ENCODE data around the gene IQCH. TPM values are rescaled to one million over a fixed set of nuclear protein-coding genes. Genes with fewer than 3 reads are reported as not detected.

The IQCH gene
- total and polyA plus RNA-seq, 7 donors = 0.36 to 3.8 (median 1.4) TPM

DNA sequence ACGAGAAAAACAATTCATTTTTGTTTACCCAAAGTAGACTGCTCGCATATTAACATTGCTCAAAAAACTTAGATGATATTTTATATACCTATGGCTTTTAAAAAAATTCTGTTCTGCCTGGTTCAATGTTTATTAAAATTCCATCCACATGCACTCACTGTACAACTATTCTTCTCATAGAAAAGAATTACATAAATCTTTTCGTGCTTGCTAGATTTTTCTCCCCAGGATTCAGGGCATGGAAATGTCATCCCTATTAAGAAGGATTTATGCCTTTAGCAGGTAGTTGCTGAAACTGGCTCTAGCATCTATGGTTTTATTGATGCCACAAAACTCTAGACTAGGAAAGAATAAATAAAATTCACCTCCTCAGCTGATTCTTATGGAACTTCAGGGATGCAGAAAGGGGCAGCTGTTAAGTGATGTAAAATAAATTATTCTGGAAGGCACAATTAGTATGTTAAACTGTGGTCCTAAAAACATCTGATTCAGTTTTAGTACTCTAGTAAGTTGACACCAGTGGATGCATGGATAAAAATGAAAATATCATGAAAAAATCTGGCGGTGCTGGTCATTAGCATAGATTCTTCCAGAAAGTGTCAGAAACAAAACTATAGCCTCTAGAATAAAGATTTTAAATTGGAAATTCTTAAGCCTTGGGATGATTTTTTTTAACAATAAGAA is 41.8 kb upstream of the IQCH start:
- Histone ChIP-seq H3K9me3 (no peaks in the 10 kb centered on the region), H3K4me1 (peaks cover 0 to 6% (median under 1%) of the 10 kb centered on the region in 4 donors), H3K27ac (no peak overlapping the region), H3K36me3 (peaks cover 0 to 14% (median 2%) of the 10 kb centered on the region in 4 donors), H3K4me3 (no peak overlapping the region), H3K27me3 (no peaks in the 10 kb centered on the region)
- no peak for DNase-seq
- intact Hi-C loops (cut with DNase I) = no loop called here
- 93 to 98% methylated on average over 4 of the region's 4 CpGs for WGBS, 2 donors
- no peak for TF ChIP-seq EP300 (IDR thresholded peaks at IDR 0.05)
- TF ChIP-seq POLR2A (IDR thresholded peaks at IDR 0.05) = no peak
- TF ChIP-seq POLR2AphosphoS5 (IDR thresholded peaks at IDR 0.05) = no peak
- TF ChIP-seq, protein P1, sequence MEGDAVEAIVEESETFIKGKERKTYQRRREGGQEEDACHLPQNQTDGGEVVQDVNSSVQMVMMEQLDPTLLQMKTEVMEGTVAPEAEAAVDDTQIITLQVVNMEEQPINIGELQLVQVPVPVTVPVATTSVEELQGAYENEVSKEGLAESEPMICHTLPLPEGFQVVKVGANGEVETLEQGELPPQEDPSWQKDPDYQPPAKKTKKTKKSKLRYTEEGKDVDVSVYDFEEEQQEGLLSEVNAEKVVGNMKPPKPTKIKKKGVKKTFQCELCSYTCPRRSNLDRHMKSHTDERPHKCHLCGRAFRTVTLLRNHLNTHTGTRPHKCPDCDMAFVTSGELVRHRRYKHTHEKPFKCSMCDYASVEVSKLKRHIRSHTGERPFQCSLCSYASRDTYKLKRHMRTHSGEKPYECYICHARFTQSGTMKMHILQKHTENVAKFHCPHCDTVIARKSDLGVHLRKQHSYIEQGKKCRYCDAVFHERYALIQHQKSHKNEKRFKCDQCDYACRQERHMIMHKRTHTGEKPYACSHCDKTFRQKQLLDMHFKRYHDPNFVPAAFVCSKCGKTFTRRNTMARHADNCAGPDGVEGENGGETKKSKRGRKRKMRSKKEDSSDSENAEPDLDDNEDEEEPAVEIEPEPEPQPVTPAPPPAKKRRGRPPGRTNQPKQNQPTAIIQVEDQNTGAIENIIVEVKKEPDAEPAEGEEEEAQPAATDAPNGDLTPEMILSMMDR (IDR thresholded peaks at IDR 0.05) = no peak

DNA sequence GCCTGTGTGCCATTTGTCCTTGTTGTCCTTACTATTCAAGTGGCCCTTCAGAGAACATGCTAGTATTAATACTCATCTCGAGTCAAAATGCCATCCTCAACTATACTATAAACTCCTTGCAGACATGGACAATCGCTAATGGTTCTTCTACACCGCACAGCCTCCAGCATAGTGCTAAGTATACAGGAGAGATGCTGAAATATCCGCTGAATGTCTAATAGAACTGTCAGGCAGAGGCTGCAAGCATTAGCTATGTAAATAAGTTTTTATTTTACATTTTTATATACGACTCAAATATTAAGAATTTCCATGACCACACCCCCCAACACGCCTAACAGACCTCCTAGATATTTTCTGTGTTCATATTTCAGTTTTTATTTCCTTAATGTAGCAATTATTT is 39.5 kb upstream of the IQCH start:
- Histone ChIP-seq H3K27me3 (no peaks in the 10 kb centered on the region), H3K36me3 (no peaks in the 10 kb centered on the region), H3K4me1 (peaks cover 0 to 6% (median 0%) of the 10 kb centered on the region in 4 donors), H3K27ac (no peak overlapping the region), H3K4me3 (no peak overlapping the region), H3K9me3 (no peaks in the 10 kb centered on the region)
- TF ChIP-seq POLR2AphosphoS5 (IDR thresholded peaks at IDR 0.05) (no peak), EP300 (IDR thresholded peaks at IDR 0.05) (no peak), POLR2A (IDR thresholded peaks at IDR 0.05) (no peak)
- TF ChIP-seq, protein P1 (IDR thresholded peaks at IDR 0.05) = no peak
- intact Hi-C loops (cut with DNase I) = no loop called here
- WGBS, 2 donors = 84 to 86% methylated on average over 6 of the region's 6 CpGs
- no peak for DNase-seq

DNA sequence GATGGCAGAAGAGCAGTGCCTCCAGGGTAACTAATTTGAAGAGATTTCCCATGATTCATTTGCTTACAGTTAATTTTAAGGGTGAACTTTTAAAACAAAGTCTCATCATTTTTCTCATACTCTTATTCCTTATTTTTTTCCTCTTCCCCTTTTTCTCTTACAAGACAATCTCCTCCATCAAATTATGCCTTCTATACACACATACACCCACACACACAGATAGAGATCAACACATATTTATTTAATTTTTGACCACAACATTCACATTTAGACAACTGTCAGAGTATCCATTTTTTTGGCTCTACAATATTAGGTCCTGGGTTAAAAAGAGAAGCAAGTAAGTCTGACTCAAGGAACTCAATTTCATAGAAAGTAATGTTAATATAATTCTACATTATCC is 37.7 kb upstream of the IQCH start:
- DNase-seq = no peak
- H3K9me3 ChIP-seq = no peaks in the 10 kb centered on the region
- no peak for TF ChIP-seq POLR2A (IDR thresholded peaks at IDR 0.05)
- no peak for TF ChIP-seq POLR2AphosphoS5 (IDR thresholded peaks at IDR 0.05)
- no peak for TF ChIP-seq EP300 (IDR thresholded peaks at IDR 0.05)
- TF ChIP-seq, protein P1 (IDR thresholded peaks at IDR 0.05) = no peak
- no peak overlapping the region for H3K27ac ChIP-seq
- intact Hi-C loops (cut with DNase I) = no loop called here
- no peaks in the 10 kb centered on the region for H3K36me3 ChIP-seq
- no peaks in the 10 kb centered on the region for H3K27me3 ChIP-seq
- H3K4me1 ChIP-seq = peaks cover 0 to 6% (median 0%) of the 10 kb centered on the region in 4 donors
- no peak overlapping the region for H3K4me3 ChIP-seq

DNA sequence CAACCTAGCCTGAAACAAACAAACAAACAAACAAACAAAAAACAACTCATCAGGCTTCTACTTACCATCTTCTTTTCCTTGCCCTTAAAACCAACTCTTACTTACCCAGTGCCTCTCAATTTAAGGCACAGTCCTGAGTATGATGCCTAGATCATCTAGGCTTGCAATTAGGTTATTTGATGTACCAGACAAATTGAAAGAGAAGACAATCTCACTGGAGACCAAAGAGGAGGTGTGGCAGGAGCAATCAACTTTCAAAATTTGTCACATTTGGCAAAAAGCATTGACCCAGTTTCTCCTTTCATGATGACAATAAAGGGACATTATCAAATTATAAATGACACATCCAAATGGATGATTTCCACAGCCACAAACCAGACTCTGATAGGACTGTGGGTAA is 36.2 kb upstream of the IQCH start:
- intact Hi-C loops (cut with DNase I) = no loop called here
- H3K9me3 ChIP-seq = no peaks in the 10 kb centered on the region
- TF ChIP-seq EP300 (IDR thresholded peaks at IDR 0.05) = no peak
- H3K4me1 ChIP-seq = no peaks in the 10 kb centered on the region
- no peak overlapping the region for H3K27ac ChIP-seq
- DNase-seq = no peak
- H3K36me3 ChIP-seq = no peaks in the 10 kb centered on the region
- no peaks in the 10 kb centered on the region for H3K27me3 ChIP-seq
- no peak overlapping the region for H3K4me3 ChIP-seq

DNA sequence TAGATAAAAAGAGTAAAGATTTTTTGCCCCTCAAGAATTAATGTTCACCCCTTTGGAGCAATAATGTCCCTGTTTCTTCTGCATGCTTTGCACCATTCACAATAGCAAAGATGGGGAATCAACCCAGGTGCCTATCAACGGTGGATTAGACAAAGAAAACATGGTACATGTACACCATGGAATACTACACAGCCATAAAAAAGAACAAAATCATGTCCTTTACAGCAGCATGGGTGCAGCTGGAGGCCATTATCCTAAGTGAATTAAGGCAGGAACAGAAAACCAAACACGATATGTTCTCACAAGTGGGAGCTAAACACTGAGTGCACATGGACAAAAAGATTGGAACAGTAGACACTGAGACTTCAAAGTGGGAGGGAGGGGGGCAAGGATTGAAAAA is 35.3 kb upstream of the IQCH start:
- WGBS, 2 donors = 97 to 99% methylated on average over 2 of the region's 2 CpGs
- TF ChIP-seq POLR2A (IDR thresholded peaks at IDR 0.05) (no peak), EP300 (IDR thresholded peaks at IDR 0.05) (no peak), POLR2AphosphoS5 (IDR thresholded peaks at IDR 0.05) (no peak)
- TF ChIP-seq, protein P1 (IDR thresholded peaks at IDR 0.05) = no peak
- Histone ChIP-seq H3K9me3 (no peaks in the 10 kb centered on the region), H3K27ac (no peak overlapping the region), H3K36me3 (no peaks in the 10 kb centered on the region), H3K4me3 (no peak overlapping the region), H3K27me3 (no peaks in the 10 kb centered on the region), H3K4me1 (no peaks in the 10 kb centered on the region)
- DNase-seq = no peak
- intact Hi-C loops (cut with DNase I) = no loop called here

All from sigmoid colon (tissue), 7 donors.